Measurements from ENCODE around the gene FAM209B.
"Not testable (repeated sequence)": the region's sequence is repeated elsewhere in the genome, so short reads cannot be mapped to it uniquely, and the experiment has no call there.

Gene FAM209B

DNA sequence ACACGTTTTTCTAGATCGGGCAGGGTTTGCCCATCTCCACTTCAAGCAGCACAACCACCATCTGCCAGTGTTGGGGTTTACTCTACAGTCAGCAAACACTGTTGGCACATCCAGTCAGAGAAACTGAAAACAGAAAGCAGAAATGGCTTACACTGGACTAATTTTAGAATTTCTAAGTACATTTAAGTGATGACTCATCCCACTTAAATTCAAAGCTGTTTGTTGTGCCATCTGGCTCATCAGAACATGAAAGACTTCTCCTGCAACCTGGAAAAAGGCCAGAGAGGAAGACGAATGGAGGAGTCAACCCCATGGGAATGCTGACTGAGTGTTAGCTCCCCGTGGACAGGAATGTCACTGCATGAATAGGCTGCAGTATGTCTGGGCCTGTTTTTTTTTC, 21.8 kb downstream of the FAM209B start:
- H3K36me3 ChIP-seq (ENCODE audit: insufficient read depth, low read length), result no peaks in the 10 kb centered on the region
- H2AFZ ChIP-seq (ENCODE audit: low read depth, low read length), result no peak overlapping the region
- H3K27me3 ChIP-seq (ENCODE audit: insufficient read depth, low read length), result peaks cover 8% of the 10 kb centered on the region
- H3K9me3 ChIP-seq (ENCODE audit: low read length), result peaks cover 2% of the 10 kb centered on the region
- no peaks in the 10 kb centered on the region for H3K4me1 ChIP-seq (ENCODE audit: insufficient read depth, low read length)
- no peak overlapping the region for H3K4me3 ChIP-seq (ENCODE audit: low read length)

DNA sequence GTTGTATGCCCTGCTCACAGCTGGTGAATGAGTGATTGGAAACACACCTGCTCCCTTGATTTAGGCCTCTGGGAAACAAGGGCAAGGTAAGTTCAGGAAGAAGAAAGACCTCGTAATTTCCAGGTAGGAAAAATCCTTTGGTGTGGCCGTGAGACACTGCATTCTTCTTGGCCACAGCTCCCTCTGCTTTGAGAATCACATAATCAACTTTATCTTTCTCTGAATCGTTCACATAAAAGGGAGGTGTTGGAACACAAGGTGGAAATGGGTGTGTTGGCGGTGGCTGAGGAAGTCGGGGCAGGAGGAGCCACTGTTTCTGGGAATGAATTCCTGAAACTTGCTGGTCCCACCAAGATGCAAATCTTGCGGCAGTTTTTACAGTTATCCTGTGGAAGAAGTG, 25.9 kb downstream of the FAM209B start:
- Histone ChIP-seq H3K4me3 (ENCODE audit: low read length) (no peak overlapping the region), H3K4me1 (ENCODE audit: insufficient read depth, low read length) (no peaks in the 10 kb centered on the region), H3K9me3 (ENCODE audit: low read length) (peaks cover 2% of the 10 kb centered on the region), H3K27me3 (ENCODE audit: insufficient read depth, low read length) (peaks cover 6% of the 10 kb centered on the region), H2AFZ (ENCODE audit: low read depth, low read length) (no peak overlapping the region), H3K36me3 (ENCODE audit: insufficient read depth, low read length) (no peaks in the 10 kb centered on the region)

DNA sequence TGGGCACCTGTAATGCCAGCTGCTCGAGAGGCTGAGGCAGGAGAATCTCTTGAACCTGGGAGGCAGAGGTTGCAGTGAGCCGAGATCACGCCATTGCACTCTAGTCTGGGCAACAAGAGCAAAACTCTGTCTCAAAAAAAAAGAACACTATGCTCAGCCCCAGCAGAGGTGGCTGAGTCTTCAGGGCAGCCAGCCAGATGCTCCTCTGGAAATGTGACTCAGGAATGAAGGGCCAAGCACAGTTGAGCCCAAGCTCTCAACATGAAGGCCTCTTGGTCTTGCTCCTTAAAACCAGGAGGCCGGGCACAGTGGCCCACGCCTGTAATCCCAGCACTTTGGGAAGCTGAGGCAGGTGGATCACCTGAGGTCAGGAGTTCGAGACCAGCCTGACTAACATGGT, 31.5 kb downstream of the FAM209B start:
- H3K27me3 ChIP-seq (ENCODE audit: insufficient read depth, low read length); H2AFZ ChIP-seq (ENCODE audit: low read depth, low read length); H3K4me1 ChIP-seq (ENCODE audit: insufficient read depth, low read length); H3K9me3 ChIP-seq (ENCODE audit: low read length); H3K4me3 ChIP-seq (ENCODE audit: low read length); H3K36me3 ChIP-seq (ENCODE audit: insufficient read depth, low read length): not testable (repeated sequence)

DNA sequence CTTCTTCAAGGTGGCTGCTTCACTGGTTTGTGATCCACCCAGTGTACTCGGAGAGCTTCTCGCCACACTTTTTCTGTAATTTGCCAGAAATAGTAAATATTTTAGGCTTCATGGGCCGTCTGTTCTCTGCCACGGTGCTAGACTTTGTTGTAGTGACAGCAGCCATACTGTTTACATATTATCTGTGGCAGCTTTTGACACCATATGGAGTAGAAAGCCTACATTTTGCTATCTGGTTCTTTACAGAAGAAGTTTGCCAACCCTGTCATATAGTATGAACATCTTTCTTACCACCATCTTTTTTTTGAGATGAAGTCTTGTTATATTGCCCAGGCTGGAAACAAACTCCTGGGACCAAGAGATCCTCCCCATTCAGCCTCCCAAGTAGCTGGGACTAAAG, 32.5 kb downstream of the FAM209B start:
- no peak overlapping the region for H3K4me3 ChIP-seq (ENCODE audit: low read length)
- no peak overlapping the region for H2AFZ ChIP-seq (ENCODE audit: low read depth, low read length)
- H3K9me3 ChIP-seq (ENCODE audit: low read length), result no peaks in the 10 kb centered on the region
- H3K36me3 ChIP-seq (ENCODE audit: insufficient read depth, low read length), result no peaks in the 10 kb centered on the region
- H3K4me1 ChIP-seq (ENCODE audit: insufficient read depth, low read length), result no peaks in the 10 kb centered on the region
- H3K27me3 ChIP-seq (ENCODE audit: insufficient read depth, low read length), result no peaks in the 10 kb centered on the region

GRCh38 chr20:56566621-56567020, 33.6 kb downstream of the FAM209B start:
- no peaks in the 10 kb centered on the region for H3K27me3 ChIP-seq (ENCODE audit: insufficient read depth, low read length)
- H2AFZ ChIP-seq (ENCODE audit: low read depth, low read length), result no peak overlapping the region
- H3K4me3 ChIP-seq (ENCODE audit: low read length), result no peak overlapping the region
- no peaks in the 10 kb centered on the region for H3K4me1 ChIP-seq (ENCODE audit: insufficient read depth, low read length)
- H3K9me3 ChIP-seq (ENCODE audit: low read length), result no peaks in the 10 kb centered on the region
- no peaks in the 10 kb centered on the region for H3K36me3 ChIP-seq (ENCODE audit: insufficient read depth, low read length)

DNA sequence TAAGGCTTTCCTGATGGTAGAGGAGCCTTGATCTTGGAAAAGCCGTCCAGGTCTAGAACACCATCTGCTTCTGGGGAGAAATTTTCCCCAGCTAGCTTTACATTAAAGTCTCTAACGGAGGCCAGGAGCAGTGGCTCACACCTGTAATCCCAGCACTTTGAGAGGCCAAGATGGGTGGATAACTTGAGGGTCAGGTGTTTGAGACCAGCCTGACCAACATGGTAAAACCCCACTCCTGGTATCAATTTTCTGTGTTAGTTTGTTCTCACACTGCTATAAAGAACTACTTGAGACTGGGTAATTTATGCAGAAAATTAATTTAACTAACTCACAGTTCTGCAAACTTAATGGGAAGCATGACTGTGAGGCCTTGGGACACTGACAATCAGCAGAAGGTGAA, 37.8 kb downstream of the FAM209B start:
- no peak overlapping the region for H3K4me3 ChIP-seq (ENCODE audit: low read length)
- H3K27me3 ChIP-seq (ENCODE audit: insufficient read depth, low read length), result peaks cover 8% of the 10 kb centered on the region
- H3K36me3 ChIP-seq (ENCODE audit: insufficient read depth, low read length), result no peaks in the 10 kb centered on the region
- no peaks in the 10 kb centered on the region for H3K9me3 ChIP-seq (ENCODE audit: low read length)
- H2AFZ ChIP-seq (ENCODE audit: low read depth, low read length), result no peak overlapping the region
- H3K4me1 ChIP-seq (ENCODE audit: insufficient read depth, low read length), result no peaks in the 10 kb centered on the region

DNA sequence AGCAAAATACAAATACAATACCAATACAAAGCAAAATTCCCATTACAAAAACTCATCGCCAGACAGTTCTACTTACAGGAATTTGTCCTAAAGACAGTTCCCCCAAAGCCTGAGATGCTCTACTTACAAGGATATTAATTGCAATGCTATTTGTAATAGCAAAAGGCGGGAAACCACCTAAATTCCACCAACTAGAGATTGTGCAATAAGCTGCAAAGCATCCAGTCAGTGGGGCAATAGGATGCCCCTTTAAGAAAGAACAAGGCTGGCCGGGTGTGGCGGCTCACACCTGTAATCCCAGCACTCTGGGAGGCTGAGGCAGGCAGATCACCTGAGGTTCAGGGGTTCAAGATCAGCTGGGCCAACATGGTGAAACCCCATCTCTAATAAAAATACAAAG, 39.1 kb downstream of the FAM209B start:
- no peak overlapping the region for H3K4me3 ChIP-seq (ENCODE audit: low read length)
- H3K4me1 ChIP-seq (ENCODE audit: insufficient read depth, low read length), result no peaks in the 10 kb centered on the region
- H2AFZ ChIP-seq (ENCODE audit: low read depth, low read length), result no peak overlapping the region
- H3K36me3 ChIP-seq (ENCODE audit: insufficient read depth, low read length), result no peaks in the 10 kb centered on the region
- no peaks in the 10 kb centered on the region for H3K9me3 ChIP-seq (ENCODE audit: low read length)
- peaks cover 8% of the 10 kb centered on the region for H3K27me3 ChIP-seq (ENCODE audit: insufficient read depth, low read length)

GRCh38 chr20:56573986-56574385, 40.9 kb downstream of the FAM209B start:
- Histone ChIP-seq H3K4me3 (ENCODE audit: low read length) (no peak overlapping the region), H3K9me3 (ENCODE audit: low read length) (no peaks in the 10 kb centered on the region), H3K4me1 (ENCODE audit: insufficient read depth, low read length) (no peaks in the 10 kb centered on the region), H2AFZ (ENCODE audit: low read depth, low read length) (no peak overlapping the region), H3K27me3 (ENCODE audit: insufficient read depth, low read length) (peaks cover 8% of the 10 kb centered on the region), H3K36me3 (ENCODE audit: insufficient read depth, low read length) (no peaks in the 10 kb centered on the region)

DNA sequence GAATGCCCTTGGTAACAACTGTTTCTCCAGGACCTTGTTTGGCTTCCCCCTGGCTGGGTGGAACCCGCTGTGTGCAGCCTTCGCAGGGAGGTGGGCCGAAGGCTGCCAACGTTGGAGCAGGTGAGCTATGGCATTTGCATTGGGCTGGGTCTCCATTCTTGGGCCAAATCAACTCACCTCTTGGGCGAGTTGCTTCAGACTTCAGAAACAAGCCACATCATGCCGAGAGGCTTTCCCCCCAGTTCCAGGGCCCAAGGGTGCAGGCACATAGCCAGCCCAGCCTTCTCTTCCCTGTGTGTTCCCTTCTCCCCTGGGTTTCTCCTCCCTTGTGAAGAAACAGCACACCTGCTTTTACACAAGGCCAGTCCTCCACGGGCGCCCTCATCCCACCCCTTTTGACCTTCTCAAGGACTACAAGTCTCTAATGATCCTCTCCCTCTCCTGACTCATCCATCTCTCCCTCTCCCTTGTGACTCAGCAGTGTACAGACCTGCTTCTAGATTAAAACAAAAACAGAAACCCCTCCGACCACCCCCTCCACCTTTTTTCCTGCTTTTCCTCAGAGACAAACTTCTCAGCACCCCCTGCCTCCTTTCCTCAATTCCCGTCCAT, 41.6 kb downstream of the FAM209B start:
- Histone ChIP-seq H2AFZ (ENCODE audit: low read depth, low read length) (no peak overlapping the region), H3K4me3 (ENCODE audit: low read length) (no peak overlapping the region), H3K4me1 (ENCODE audit: insufficient read depth, low read length) (no peaks in the 10 kb centered on the region), H3K36me3 (ENCODE audit: insufficient read depth, low read length) (no peaks in the 10 kb centered on the region), H3K27me3 (ENCODE audit: insufficient read depth, low read length) (peaks cover 10% of the 10 kb centered on the region), H3K9me3 (ENCODE audit: low read length) (no peaks in the 10 kb centered on the region)

DNA sequence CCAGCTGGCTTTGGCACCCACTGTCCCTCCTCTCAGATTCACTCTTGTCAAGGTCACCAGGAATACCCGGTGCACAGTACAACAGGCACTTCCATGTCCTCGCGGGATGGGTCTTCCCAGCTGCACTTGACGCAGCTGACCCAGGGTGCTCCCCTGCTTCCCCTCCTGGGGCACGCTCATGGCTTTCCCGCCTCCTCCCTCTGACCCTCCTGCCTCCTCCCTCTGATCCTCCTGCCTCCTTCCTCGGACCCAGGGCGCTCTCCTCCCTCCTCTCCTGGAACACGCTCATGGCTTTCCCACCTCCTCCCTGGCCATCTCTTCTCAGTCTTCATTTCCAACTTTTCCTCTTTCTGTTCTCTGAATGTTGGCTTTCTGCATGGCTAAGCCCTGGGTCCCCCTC, 42.1 kb downstream of the FAM209B start:
- H3K4me1 ChIP-seq (ENCODE audit: insufficient read depth, low read length), result no peaks in the 10 kb centered on the region
- H3K36me3 ChIP-seq (ENCODE audit: insufficient read depth, low read length), result no peaks in the 10 kb centered on the region
- no peaks in the 10 kb centered on the region for H3K9me3 ChIP-seq (ENCODE audit: low read length)
- H3K4me3 ChIP-seq (ENCODE audit: low read length), result no peak overlapping the region
- H3K27me3 ChIP-seq (ENCODE audit: insufficient read depth, low read length), result peaks cover 13% of the 10 kb centered on the region
- no peak overlapping the region for H2AFZ ChIP-seq (ENCODE audit: low read depth, low read length)

GRCh38 chr20:56575961-56576360, 42.9 kb downstream of the FAM209B start:
- H3K9me3 ChIP-seq (ENCODE audit: low read length), result no peaks in the 10 kb centered on the region
- no peak overlapping the region for H2AFZ ChIP-seq (ENCODE audit: low read depth, low read length)
- peaks cover 19% of the 10 kb centered on the region for H3K27me3 ChIP-seq (ENCODE audit: insufficient read depth, low read length)
- no peaks in the 10 kb centered on the region for H3K36me3 ChIP-seq (ENCODE audit: insufficient read depth, low read length)
- H3K4me1 ChIP-seq (ENCODE audit: insufficient read depth, low read length), result no peaks in the 10 kb centered on the region
- no peak overlapping the region for H3K4me3 ChIP-seq (ENCODE audit: low read length)

- no peaks in the 10 kb centered on the region for H3K36me3 ChIP-seq (ENCODE audit: insufficient read depth, low read length)
- H3K4me3 ChIP-seq (ENCODE audit: low read length), result no peak overlapping the region
- no peak overlapping the region for H2AFZ ChIP-seq (ENCODE audit: low read depth, low read length)
- no peaks in the 10 kb centered on the region for H3K9me3 ChIP-seq (ENCODE audit: low read length)
- H3K4me1 ChIP-seq (ENCODE audit: insufficient read depth, low read length), result no peaks in the 10 kb centered on the region
- H3K27me3 ChIP-seq (ENCODE audit: insufficient read depth, low read length), result peaks cover 17% of the 10 kb centered on the region
Observed at GRCh38 chr20:56579301-56579710, 46.3 kb downstream of the FAM209B start.

GRCh38 chr20:56580226-56580625, 47.2 kb downstream of the FAM209B start:
- H3K4me3 ChIP-seq (ENCODE audit: low read length), result no peak overlapping the region
- no peaks in the 10 kb centered on the region for H3K36me3 ChIP-seq (ENCODE audit: insufficient read depth, low read length)
- H3K9me3 ChIP-seq (ENCODE audit: low read length), result no peaks in the 10 kb centered on the region
- H2AFZ ChIP-seq (ENCODE audit: low read depth, low read length), result no peak overlapping the region
- H3K27me3 ChIP-seq (ENCODE audit: insufficient read depth, low read length), result peaks cover 14% of the 10 kb centered on the region
- H3K4me1 ChIP-seq (ENCODE audit: insufficient read depth, low read length), result no peaks in the 10 kb centered on the region

DNA sequence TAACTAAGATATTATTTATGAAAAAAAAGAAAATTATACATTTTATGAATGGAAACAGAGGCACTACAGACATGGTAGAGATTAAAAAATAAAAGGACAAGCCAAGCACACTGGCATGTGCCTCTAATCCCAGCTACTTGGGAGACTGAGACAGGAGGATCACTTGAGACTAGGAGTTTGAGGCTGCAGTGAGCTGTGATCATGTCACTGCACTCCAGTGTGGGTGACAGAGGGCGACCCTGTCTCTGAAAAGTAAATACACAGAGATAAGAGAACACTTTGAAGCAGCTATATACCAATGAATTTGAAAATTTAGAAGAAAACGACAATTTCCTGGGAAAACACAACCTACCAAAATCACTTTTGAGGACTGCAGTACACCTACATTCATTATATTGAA, 48.7 kb downstream of the FAM209B start:
- H3K36me3 ChIP-seq (ENCODE audit: insufficient read depth, low read length), result no peaks in the 10 kb centered on the region
- no peaks in the 10 kb centered on the region for H3K9me3 ChIP-seq (ENCODE audit: low read length)
- H3K27me3 ChIP-seq (ENCODE audit: insufficient read depth, low read length), result peaks cover 14% of the 10 kb centered on the region
- no peaks in the 10 kb centered on the region for H3K4me1 ChIP-seq (ENCODE audit: insufficient read depth, low read length)
- no peak overlapping the region for H3K4me3 ChIP-seq (ENCODE audit: low read length)
- H2AFZ ChIP-seq (ENCODE audit: low read depth, low read length), result no peak overlapping the region

Data from neuron (in vitro differentiated cells).